Neural cell (in vitro differentiated cells): ENCODE measurements around the gene DYDC2.

Source experiments
- CTCF ChIP-seq: fragments of 450-650 bp; IDR thresholded peaks from 2 replicates; pipeline ENCODE4 v1.5.1; 2014; ENCODE audit warnings: antibody characterized with exemption, mild to moderate bottlenecking, moderate library complexity; ENCODE audit not compliant: poor library complexity, severe bottlenecking
- EP300 ChIP-seq: fragments of 450-650 bp; conservative IDR thresholded peaks from 2 replicates; pipeline ENCODE4 v1.6.1; 2014; ENCODE audit warnings: antibody characterized with exemption, mild to moderate bottlenecking, moderate library complexity; ENCODE audit not compliant: poor library complexity, severe bottlenecking
- EZH2 ChIP-seq: fragments of 200-600, 300-800 bp; shearing (Covaris generic), sonication (generic); IDR thresholded peaks from 2 replicates; pipeline ENCODE4 v1.6.1; 2014; ENCODE audit warnings: antibody characterized with exemption, low read length, borderline replicate concordance, mild to moderate bottlenecking; ENCODE audit not compliant: insufficient read depth, poor library complexity, severe bottlenecking
- SMC3 ChIP-seq: fragments of 450-650 bp; conservative IDR thresholded peaks from 2 replicates; pipeline ENCODE4 v1.6.1; 2014; ENCODE audit warnings: antibody characterized with exemption, mild to moderate bottlenecking, moderate library complexity; ENCODE audit not compliant: poor library complexity

DNA sequence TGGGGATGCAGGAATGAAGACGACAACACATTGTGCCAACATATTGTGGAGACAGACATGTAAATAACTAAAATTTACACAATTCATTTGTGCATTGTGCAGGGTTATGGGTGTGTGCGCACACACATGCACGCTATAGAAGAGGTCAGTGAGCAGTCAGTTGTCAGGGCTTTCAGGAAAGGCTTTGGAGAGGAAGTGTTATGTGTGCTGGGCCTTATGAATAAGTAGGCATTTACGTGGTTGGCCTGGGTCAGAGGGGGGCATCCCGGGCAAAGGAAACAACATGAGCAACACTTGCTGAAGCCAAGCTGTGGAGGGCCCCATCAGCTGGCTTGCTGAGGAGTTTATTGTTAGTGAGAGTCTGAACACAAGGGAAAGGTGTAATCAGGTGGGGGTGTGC lies 55.9 kb downstream of the DYDC2 start:
- TF ChIP-seq CTCF: no peak
- no peak for TF ChIP-seq SMC3
- TF ChIP-seq EZH2: no peak
- TF ChIP-seq EP300: no peak
